GM10248 (cell line): Measurements from ENCODE around the gene EMP1.

Source experiments
- CTCF ChIA-PET: fragments of 300-600 bp; sonication (Branson Sonifier 250); formaldehyde crosslinking; extraction: SDS; loops from one replicate; lab custom pipeline; 2021; ENCODE audit warnings: antibody characterized with exemption; lab: Yijun Ruan, JAX
- POLR2A ChIA-PET: fragments of 350-650 bp; sonication (Branson Sonifier 250); formaldehyde crosslinking; extraction: SDS; loops from one replicate; lab custom pipeline; 2020; ENCODE audit warnings: antibody characterized with exemption; lab: Yijun Ruan, JAX
- DNase-seq: peaks from one replicate; pipeline ENCODE4 v3.0.0; 2012; ENCODE audit errors: extremely low spot score
- CTCF ChIP-seq: IDR thresholded peaks from 2 replicates; pipeline ENCODE4 v1.5.1; 2012; ENCODE audit warnings: mild to moderate bottlenecking, low read depth; ENCODE audit errors: extremely low read depth, missing control alignments, control extremely low read depth

Gene EMP1

GRCh38 chr12:13177373-13177772, 19.2 kb upstream of the EMP1 start:
- POLR2A ChIA-PET, result no interaction called here
- CTCF ChIA-PET, result no interaction called here
- no peak for TF ChIP-seq CTCF
- no peak for DNase-seq

DNA sequence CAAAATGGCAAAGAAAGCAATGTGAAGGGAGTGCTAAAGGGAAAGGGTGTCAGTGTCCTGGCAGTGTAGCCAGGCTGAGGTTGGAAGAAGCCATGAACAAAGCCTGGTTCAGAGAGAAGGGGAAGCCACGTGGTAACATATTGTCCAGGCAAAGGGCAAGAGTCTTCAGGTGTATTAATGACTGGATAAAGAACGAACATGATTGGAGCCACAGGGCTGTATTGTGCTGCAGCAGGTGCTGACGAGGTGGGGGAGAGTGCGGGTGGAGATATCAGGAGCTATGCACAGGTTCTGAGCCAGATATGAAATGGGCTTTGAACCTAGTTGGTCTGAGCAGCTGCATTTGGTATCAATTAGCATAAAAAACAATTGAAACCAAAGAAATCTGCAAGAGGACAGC, 18.6 kb upstream of the EMP1 start:
- CTCF ChIA-PET, result interaction anchor here (1.3 kb wide), 1 partner anchor 17 kb away, joined by 3 read pairs; no protein-coding TSS in a partner anchor
- no peak for TF ChIP-seq CTCF
- POLR2A ChIA-PET, result no interaction called here

GRCh38 chr12:13178568-13179210, 17.8 kb upstream of the EMP1 start:
- DNase-seq, result no peak
- ChIA-PET CTCF (interaction anchor here (1.3 to 2.1 kb wide), 4 partner anchors 11 to 262 kb away, joined by 3 to 12 read pairs (median 4); no protein-coding TSS in a partner anchor), POLR2A (no interaction called here)
- no peak for TF ChIP-seq CTCF

More for the DNA sequence above, 18.6 kb upstream of the EMP1 start:
- DNase-seq, result no peak

GRCh38 chr12:13179211-13180074, 17.1 kb upstream of the EMP1 start:
- TF ChIP-seq CTCF, result no peak
- CTCF ChIA-PET, result interaction anchor here (1.1 to 2.1 kb wide), 5 partner anchors 10 to 263 kb away, joined by 3 to 12 read pairs (median 4); no protein-coding TSS in a partner anchor
- POLR2A ChIA-PET, result no interaction called here
- no peak for DNase-seq

- TF ChIP-seq CTCF, result no peak
- ChIA-PET CTCF (interaction anchor here (1.4 kb wide), 1 partner anchor 29 kb away, joined by 6 read pairs; no protein-coding TSS in a partner anchor), POLR2A (no interaction called here)
- no peak for DNase-seq
These were observed 15.0 kb upstream of the EMP1 start for GRCh38 chr12:13181375-13182070.

DNA sequence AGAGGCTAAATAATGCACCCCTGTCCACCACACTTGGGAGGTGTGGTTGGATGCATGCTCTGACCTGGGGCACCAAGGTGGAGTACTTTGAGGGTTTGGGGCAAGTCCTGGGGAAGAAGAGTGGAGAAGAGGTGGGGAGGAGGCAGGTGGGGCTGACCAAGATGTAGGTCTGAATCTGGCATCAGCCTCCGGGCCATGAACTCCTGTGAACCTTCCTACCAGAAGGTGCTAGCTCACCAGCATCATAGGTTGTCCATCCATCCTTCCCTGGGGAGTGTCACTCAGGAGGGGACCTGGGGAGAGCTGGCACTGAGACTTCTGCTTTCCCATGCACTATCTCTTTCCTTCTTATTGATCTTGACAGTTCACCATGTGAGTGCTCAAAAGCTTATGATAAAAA, 13.6 kb upstream of the EMP1 start:
- POLR2A ChIA-PET, result no interaction called here
- CTCF ChIA-PET, result interaction anchor here (1.6 kb wide), 1 partner anchor 267 kb away, joined by 3 read pairs; no protein-coding TSS in a partner anchor
- DNase-seq, result no peak
- TF ChIP-seq CTCF, result no peak
